Endothelial cell of umbilical vein (primary cell): Measurements from ENCODE around the gene IGF1.

Source experiments
- CTCF ChIP-seq, 2 donors: IDR thresholded peaks; 1 replicate in 1 of 2; 2 replicates in 1 of 2; pipeline ENCODE4 v1.5.1; 2011; ENCODE audit warnings: low read length in 2 of 2, mild to moderate bottlenecking in 2 of 2, moderate library complexity in 2 of 2, control low read depth in 1 of 2, inconsistent platforms in 1 of 2, low read depth in 1 of 2; ENCODE audit not compliant: insufficient read depth in 1 of 2; ENCODE audit errors: extremely low read depth in 1 of 2
- GATA2 ChIP-seq: IDR thresholded peaks from 2 replicates; pipeline ENCODE4 v1.7.0; 2011; ENCODE audit warnings: low read depth, mild to moderate bottlenecking, moderate library complexity, mixed read lengths, low read length; ENCODE audit not compliant: insufficient read length, insufficient read depth
- JUN ChIP-seq: IDR thresholded peaks from 2 replicates; pipeline ENCODE4 v1.6.1; 2011; ENCODE audit warnings: borderline replicate concordance, low read depth; ENCODE audit not compliant: insufficient read length, insufficient read depth

GRCh38 chr12:102407776-102408486, 72.4 kb downstream of the IGF1 start:
- TF ChIP-seq GATA2, result no peak
- no peak for TF ChIP-seq JUN
- TF ChIP-seq CTCF (IDR thresholded peaks at IDR 0.05; ENCODE audit: extremely low read depth in 1 of 2, insufficient read depth in 1 of 2, low read depth in 1 of 2, low read length in 2 of 2), result no peak
